HCT116 (cell line): Measurements from ENCODE around the gene POU2F3. TPM values are rescaled to one million over a fixed set of nuclear protein-coding genes. Genes with fewer than 3 reads are reported as not detected.

Experiments
- ATAC-seq: fragments of 200-7000 bp; cut with Tn5 transposase; 2 replicates; pipeline ENCODE4 v1.9.1; 2020; ENCODE audit warnings: mild to moderate bottlenecking, moderate library complexity
- BruUV-seq: library from RNA; stranded (reverse); fragments of 400-500 nt; replicated peaks from 2 replicates; lab custom pipeline; 2021; lab: Mats Ljungman, UMichigan
- CTCF ChIA-PET: fragments of 300-600 bp; sonication (Branson Sonifier 250); formaldehyde crosslinking; loops from one replicate; lab custom pipeline; 2021; ENCODE audit warnings: antibody characterized with exemption; lab: Charles Lee
- POLR2A ChIA-PET: fragments of 300-600, 350-600 bp; sonication (Branson Sonifier 250); formaldehyde crosslinking; loops from one replicate; lab custom pipeline; 2021; ENCODE audit warnings: antibody characterized with exemption; lab: Charles Lee
- RAD21 ChIA-PET, 2 experiments: fragments of 300-600 bp; sonication (Branson Sonifier 250); formaldehyde crosslinking; loops; one replicate each; lab custom pipeline; 2023; ENCODE audit warnings: low total read pairs in 2 of 2; ENCODE audit not compliant: uncharacterized antibody in 2 of 2, unreplicated experiment in 2 of 2, low non-redundant PET in 1 of 2; lab: Charles Lee
- DNase-seq: peaks from one replicate; pipeline ENCODE4 v3.0.0-alpha.2; 2010; ENCODE audit warnings: low read depth, low spot score
- H2AFZ ChIP-seq: fragments of 200-600 bp; shearing (Covaris generic), sonication (generic); 2 replicates; pipeline ENCODE4 v1.6.1; 2017; ENCODE audit warnings: low read depth, mixed run types, mixed read lengths, antibody characterized with exemption, low read length; ENCODE audit not compliant: poor library complexity, severe bottlenecking
- H3K27ac ChIP-seq: 2 replicates; pipeline ENCODE4 v1.5.1; 2012; ENCODE audit warnings: low read depth, low read length
- H3K27me3 ChIP-seq: fragments of 200-600 bp; sonication (generic); 2 replicates; pipeline ENCODE4 v1.6.1; 2016; ENCODE audit warnings: mixed run types, low read length, mixed read lengths; ENCODE audit not compliant: insufficient read depth
- H3K36me3 ChIP-seq, 2 experiments: fragments of 200-500 bp in 1 of 2; fragments of 200-600 bp in 1 of 2; sonication (Bioruptor generic) in 1 of 2; sonication (generic) in 1 of 2; 2 replicates each; pipeline versions ENCODE4 v1.5.1 to v1.6.1; 2014 to 2016; ENCODE audit warnings: low read length in 2 of 2, inconsistent platforms in 1 of 2, mixed read lengths in 1 of 2, mixed run types in 1 of 2; ENCODE audit not compliant: insufficient read depth in 2 of 2, control insufficient read depth in 1 of 2
- H3K4me1 ChIP-seq, 2 experiments: fragments of 200-600 bp in 1 of 2; sonication (generic) in 1 of 2; 2 replicates each; pipeline versions ENCODE4 v1.5.1 to v1.6.1; 2012 to 2017; ENCODE audit warnings: low read length in 2 of 2, inconsistent platforms in 1 of 2, mild to moderate bottlenecking in 1 of 2, mixed read lengths in 1 of 2, mixed run types in 1 of 2, moderate library complexity in 1 of 2; ENCODE audit not compliant: insufficient read depth in 2 of 2, control insufficient read depth in 1 of 2
- H3K4me2 ChIP-seq: fragments of 200-600 bp; sonication (generic); 2 replicates; pipeline ENCODE4 v1.6.1; 2017; ENCODE audit warnings: mixed run types, low read length, mixed read lengths
- H3K4me3 ChIP-seq, 2 experiments: fragments of 200-600 bp in 1 of 2; sonication (generic) in 1 of 2; replicated peaks in 1 of 2; 2 replicates each; pipeline ENCODE4 v1.5.1; 2011 to 2016; ENCODE audit warnings: low read length in 2 of 2, control low read depth in 1 of 2, low read depth in 1 of 2, mild to moderate bottlenecking in 1 of 2, mixed read lengths in 1 of 2, mixed run types in 1 of 2
- H3K79me2 ChIP-seq: fragments of 200-600 bp; sonication (generic); 2 replicates; pipeline ENCODE4 v1.6.1; 2017; ENCODE audit warnings: mild to moderate bottlenecking, mixed run types, low read length, moderate library complexity, mixed read lengths; ENCODE audit not compliant: insufficient read depth
- H3K9ac ChIP-seq: fragments of 200-600 bp; sonication (generic); 2 replicates; pipeline ENCODE4 v1.6.1; 2016; ENCODE audit warnings: low read length, mixed read lengths
- H3K9me2 ChIP-seq: fragments of 200-600 bp; sonication (generic), shearing (Covaris generic); 2 replicates; pipeline ENCODE4 v1.6.1; 2017; ENCODE audit warnings: mixed run types, mild to moderate bottlenecking, moderate library complexity; ENCODE audit not compliant: insufficient read depth
- H3K9me3 ChIP-seq, 2 experiments: fragments of 200-500 bp in 1 of 2; fragments of 200-600 bp in 1 of 2; sonication (Bioruptor generic) in 1 of 2; sonication (generic) in 1 of 2; 2 replicates each; pipeline ENCODE4 v1.6.1; 2014 to 2017; ENCODE audit warnings: low read length in 2 of 2, mixed read lengths in 2 of 2, inconsistent platforms in 1 of 2, low read depth in 1 of 2, mild to moderate bottlenecking in 1 of 2, mixed run types in 1 of 2, moderate library complexity in 1 of 2; ENCODE audit not compliant: control insufficient read depth in 1 of 2, insufficient read depth in 1 of 2
- H4K20me1 ChIP-seq: fragments of 200-600 bp; sonication (generic), shearing (Covaris generic); 2 replicates; pipeline ENCODE4 v1.6.1; 2017; ENCODE audit warnings: mixed run types, mild to moderate bottlenecking, moderate library complexity; ENCODE audit not compliant: insufficient read depth
- CBX3 ChIP-seq: IDR thresholded peaks from 2 replicates; pipeline ENCODE4 v1.6.1; 2012; ENCODE audit warnings: low read depth
- CTCF ChIP-seq, 3 experiments: fragments of 200-600 bp in 1 of 3; sonication (generic) in 1 of 3; IDR thresholded peaks in 2 of 3; conservative IDR thresholded peaks in 1 of 3; 2 replicates each; pipeline ENCODE4 v1.5.1; 2012 to 2017; ENCODE audit warnings: low read depth in 2 of 3, low read length in 2 of 3, antibody characterized with exemption in 1 of 3, borderline replicate concordance in 1 of 3, control low read depth in 1 of 3, mild to moderate bottlenecking in 1 of 3, mixed read lengths in 1 of 3, mixed run types in 1 of 3, moderate library complexity in 1 of 3; ENCODE audit not compliant: insufficient read depth in 1 of 3
- EGR1 ChIP-seq: IDR thresholded peaks from 2 replicates; pipeline ENCODE4 v1.6.1; 2012; ENCODE audit warnings: low read depth
- EZH2 ChIP-seq: fragments of 200-600 bp; sonication (generic); IDR thresholded peaks from 2 replicates; pipeline ENCODE4 v1.6.1; 2017; ENCODE audit warnings: antibody characterized with exemption, mixed run types
- JUND ChIP-seq: IDR thresholded peaks from 2 replicates; pipeline ENCODE4 v1.6.1; 2012
- MAX ChIP-seq: IDR thresholded peaks from 2 replicates; pipeline ENCODE4 v1.6.1; 2012
- RAD21 ChIP-seq: IDR thresholded peaks from 2 replicates; pipeline ENCODE4 v1.6.1; 2012; ENCODE audit warnings: low read depth, mild to moderate bottlenecking
- SP1 ChIP-seq: IDR thresholded peaks from 2 replicates; pipeline ENCODE4 v1.6.1; 2012; ENCODE audit warnings: low read depth
- ZBTB33 ChIP-seq: IDR thresholded peaks from 2 replicates; pipeline ENCODE4 v1.6.1; 2011; ENCODE audit warnings: mild to moderate bottlenecking, low read length, moderate library complexity; ENCODE audit not compliant: insufficient replicate concordance; ENCODE audit errors: extremely low read depth
- ZNF274 ChIP-seq: fragments of 200-500 bp; sonication (Bioruptor generic); IDR thresholded peaks from 2 replicates; pipeline ENCODE4 v1.6.1; 2014; ENCODE audit warnings: mild to moderate bottlenecking, low read depth, low read length, inconsistent platforms
- intact Hi-C: fragments of 100-400 bp; cut with micrococcal nuclease; formaldehyde crosslinking; loops from 2 replicates; pipeline ENCODE4 v1.10.0; 2022
- total RNA-seq: library from RNA; stranded (reverse); gene quantifications from one replicate; pipeline ENCODE4 v1.2.1, GENCODE V29; 2021; ENCODE audit not compliant: unreplicated experiment

Gene POU2F3
- total RNA-seq, 1 experiment from 2014 or later = 0.15 TPM

- no peaks in the 10 kb centered on the region for H3K9me3 ChIP-seq
- H3K9ac ChIP-seq = no peak overlapping the region
- no peaks in the 10 kb centered on the region for H3K27me3 ChIP-seq
- CTCF ChIA-PET = no interaction called here
- no peak overlapping the region for H2AFZ ChIP-seq
- peaks cover 90% of the 10 kb centered on the region for H3K79me2 ChIP-seq
- no TSS peak for BruUV-seq
- H3K4me1 ChIP-seq = peaks cover 29 to 43% of the 10 kb centered on the region in 2 experiments
- no peak for TF ChIP-seq ZBTB33
- H3K27ac ChIP-seq = no peak overlapping the region
- RAD21 ChIA-PET = no interaction called here
- intact Hi-C loops = no loop called here
- no peaks in the 10 kb centered on the region; a peak in 1 of 4 replicates for H3K36me3 ChIP-seq
- 0 out of 2 replicates have a peak, but pooled peaks cover 4% of the 10 kb centered on the region for H4K20me1 ChIP-seq
- ATAC-seq (no peak), DNase-seq (no peak)
- H3K9me2 ChIP-seq = no peaks in the 10 kb centered on the region
- no peak overlapping the region for H3K4me3 ChIP-seq
- POLR2A ChIA-PET = no interaction called here
- H3K4me2 ChIP-seq = no peak overlapping the region
These were observed 114.8 kb downstream of the POU2F3 start for GRCh38 chr11:120354779-120355178.

- no peak overlapping the region for H3K4me3 ChIP-seq
- ChIA-PET POLR2A (no interaction called here), RAD21 (no interaction called here), CTCF (no interaction called here)
- 0 out of 2 replicates have a peak, but pooled peaks cover 6% of the 10 kb centered on the region for H4K20me1 ChIP-seq
- no peaks in the 10 kb centered on the region for H3K9me2 ChIP-seq
- intact Hi-C loops = no loop called here
- no peaks in the 10 kb centered on the region for H3K27me3 ChIP-seq
- no TSS peak for BruUV-seq
- ATAC-seq (no peak), DNase-seq (no peak)
- no peak overlapping the region for H3K27ac ChIP-seq
- no peaks in the 10 kb centered on the region for H3K9me3 ChIP-seq
- H3K9ac ChIP-seq = no peak overlapping the region
- H3K79me2 ChIP-seq = peaks cover 99% of the 10 kb centered on the region
- peaks cover 7 to 17% of the 10 kb centered on the region in 2 experiments for H3K4me1 ChIP-seq
- H3K36me3 ChIP-seq = no peaks in the 10 kb centered on the region; a peak in 1 of 4 replicates
- H3K4me2 ChIP-seq = no peak overlapping the region
- H2AFZ ChIP-seq = no peak overlapping the region
- no peak for TF ChIP-seq RAD21
- TF ChIP-seq EZH2 = no peak
- TF ChIP-seq CBX3 = no peak
- no peak for TF ChIP-seq ZBTB33
- TF ChIP-seq MAX = no peak
- no peak for TF ChIP-seq EGR1
- no peak for TF ChIP-seq SP1
- no peak for TF ChIP-seq ZNF274
- TF ChIP-seq JUND = no peak
- no peak for TF ChIP-seq CTCF (IDR thresholded peaks at IDR 0.05 in 2 of 3, conservative IDR thresholded peaks at IDR 0.05 in 1 of 3; ENCODE audit: borderline replicate concordance in 1 of 3, insufficient read depth in 1 of 3, low read depth in 2 of 3, low read length in 2 of 3)
These were observed 117.7 kb downstream of the POU2F3 start for GRCh38 chr11:120357620-120358019.
